Fibroblast of lung (primary cell): ENCODE results near the gene ADAP1.

ENCODE experiments used
- EZH2 ChIP-seq: IDR thresholded peaks from 2 replicates; pipeline ENCODE4 v1.5.1; 2012; ENCODE audit warnings: low read length, control low read depth, mild to moderate bottlenecking; ENCODE audit errors: missing control alignments
- TF ChIP-seq, protein P1 (sequence below), 2 donors: IDR thresholded peaks in 1 of 2; conservative IDR thresholded peaks in 1 of 2; 1 replicate in 1 of 2; 2 replicates in 1 of 2; pipeline ENCODE4 v1.5.1; 2011 to 2012; ENCODE audit warnings: low read length in 2 of 2, control low read depth in 1 of 2, inconsistent platforms in 1 of 2, low read depth in 1 of 2, mild to moderate bottlenecking in 1 of 2

DNA sequence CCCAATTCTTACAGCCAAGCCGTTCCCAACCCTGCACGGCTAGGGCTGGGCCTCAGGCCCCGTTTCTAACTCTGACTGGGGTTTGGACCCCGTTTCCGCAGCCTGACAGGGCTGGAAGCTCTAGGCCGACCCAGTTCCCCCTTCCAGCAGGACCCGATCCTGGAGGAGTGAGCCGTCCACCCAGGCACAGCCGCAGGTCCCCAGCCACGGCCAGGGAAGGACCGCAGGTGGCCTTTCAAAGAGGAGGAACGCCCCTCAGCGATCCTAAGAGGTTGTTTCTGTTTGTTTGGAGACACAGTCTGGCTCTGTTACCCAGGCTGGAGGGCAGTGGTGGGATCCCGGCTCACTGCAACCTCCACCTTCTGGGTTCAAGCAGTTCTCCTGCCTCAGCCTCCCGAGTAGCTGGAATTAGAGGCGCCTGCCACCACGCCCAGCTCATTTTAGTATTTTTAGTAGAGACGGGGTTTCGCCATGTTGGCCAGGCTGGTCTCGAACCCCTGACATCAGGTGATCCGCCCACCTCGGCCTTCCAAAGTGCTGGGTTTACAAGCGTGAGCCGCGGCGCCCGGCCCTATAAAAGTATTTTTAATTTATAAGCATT, 78.9 kb downstream of the ADAP1 start:
- TF ChIP-seq, protein P1, sequence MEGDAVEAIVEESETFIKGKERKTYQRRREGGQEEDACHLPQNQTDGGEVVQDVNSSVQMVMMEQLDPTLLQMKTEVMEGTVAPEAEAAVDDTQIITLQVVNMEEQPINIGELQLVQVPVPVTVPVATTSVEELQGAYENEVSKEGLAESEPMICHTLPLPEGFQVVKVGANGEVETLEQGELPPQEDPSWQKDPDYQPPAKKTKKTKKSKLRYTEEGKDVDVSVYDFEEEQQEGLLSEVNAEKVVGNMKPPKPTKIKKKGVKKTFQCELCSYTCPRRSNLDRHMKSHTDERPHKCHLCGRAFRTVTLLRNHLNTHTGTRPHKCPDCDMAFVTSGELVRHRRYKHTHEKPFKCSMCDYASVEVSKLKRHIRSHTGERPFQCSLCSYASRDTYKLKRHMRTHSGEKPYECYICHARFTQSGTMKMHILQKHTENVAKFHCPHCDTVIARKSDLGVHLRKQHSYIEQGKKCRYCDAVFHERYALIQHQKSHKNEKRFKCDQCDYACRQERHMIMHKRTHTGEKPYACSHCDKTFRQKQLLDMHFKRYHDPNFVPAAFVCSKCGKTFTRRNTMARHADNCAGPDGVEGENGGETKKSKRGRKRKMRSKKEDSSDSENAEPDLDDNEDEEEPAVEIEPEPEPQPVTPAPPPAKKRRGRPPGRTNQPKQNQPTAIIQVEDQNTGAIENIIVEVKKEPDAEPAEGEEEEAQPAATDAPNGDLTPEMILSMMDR (conservative IDR thresholded peaks at IDR 0.05 in 1 of 2, IDR thresholded peaks at IDR 0.05 in 1 of 2; ENCODE audit: low read depth in 1 of 2, low read length in 2 of 2), result no peak
- no peak for TF ChIP-seq EZH2
